H1 (cell line): ENCODE data around the gene LAMA3.

Experiments
- BRCA1 ChIP-seq: IDR thresholded peaks from 2 replicates; pipeline ENCODE4 v1.6.1; 2012; ENCODE audit warnings: low read depth, low read length, improper control_type of control experiment
- EP300 ChIP-seq, 2 experiments: IDR thresholded peaks; 1 replicate in 1 of 2; 2 replicates in 1 of 2; pipeline ENCODE4 v1.6.1; 2011 to 2012; ENCODE audit warnings: low read depth in 2 of 2, low read length in 2 of 2, mild to moderate bottlenecking in 2 of 2, borderline replicate concordance in 1 of 2, inconsistent platforms in 1 of 2, moderate library complexity in 1 of 2
- POLR2A ChIP-seq, 2 experiments: IDR thresholded peaks; 1 replicate in 1 of 2; 2 replicates in 1 of 2; pipeline ENCODE4 v1.6.1; 2011; ENCODE audit warnings: low read depth in 2 of 2, low read length in 2 of 2, mild to moderate bottlenecking in 2 of 2; ENCODE audit errors: control extremely low read depth in 1 of 2
- RFX5 ChIP-seq: IDR thresholded peaks from 2 replicates; pipeline ENCODE4 v1.6.1; 2011; ENCODE audit warnings: low read depth, low read length, improper control_type of control experiment, borderline replicate concordance
- TBP ChIP-seq: IDR thresholded peaks from 2 replicates; pipeline ENCODE4 v1.6.1; 2011; ENCODE audit warnings: low read depth, low read length, improper control_type of control experiment
- TF ChIP-seq, protein P1 (sequence below), 3 experiments: IDR thresholded peaks; 1 replicate in 2 of 3; 2 replicates in 1 of 3; pipeline versions ENCODE4 v1.5.1 to v1.6.1; 2011; ENCODE audit warnings: low read length in 3 of 3, mild to moderate bottlenecking in 3 of 3, inconsistent platforms in 2 of 3, low read depth in 1 of 3, moderate library complexity in 1 of 3; ENCODE audit not compliant: insufficient read depth in 1 of 3; ENCODE audit errors: control extremely low read depth in 1 of 3
- TF ChIP-seq, protein P2 (sequence below): IDR thresholded peaks from 2 replicates; pipeline ENCODE4 v1.6.1; 2012; ENCODE audit warnings: inconsistent platforms

- TF ChIP-seq, protein P1, sequence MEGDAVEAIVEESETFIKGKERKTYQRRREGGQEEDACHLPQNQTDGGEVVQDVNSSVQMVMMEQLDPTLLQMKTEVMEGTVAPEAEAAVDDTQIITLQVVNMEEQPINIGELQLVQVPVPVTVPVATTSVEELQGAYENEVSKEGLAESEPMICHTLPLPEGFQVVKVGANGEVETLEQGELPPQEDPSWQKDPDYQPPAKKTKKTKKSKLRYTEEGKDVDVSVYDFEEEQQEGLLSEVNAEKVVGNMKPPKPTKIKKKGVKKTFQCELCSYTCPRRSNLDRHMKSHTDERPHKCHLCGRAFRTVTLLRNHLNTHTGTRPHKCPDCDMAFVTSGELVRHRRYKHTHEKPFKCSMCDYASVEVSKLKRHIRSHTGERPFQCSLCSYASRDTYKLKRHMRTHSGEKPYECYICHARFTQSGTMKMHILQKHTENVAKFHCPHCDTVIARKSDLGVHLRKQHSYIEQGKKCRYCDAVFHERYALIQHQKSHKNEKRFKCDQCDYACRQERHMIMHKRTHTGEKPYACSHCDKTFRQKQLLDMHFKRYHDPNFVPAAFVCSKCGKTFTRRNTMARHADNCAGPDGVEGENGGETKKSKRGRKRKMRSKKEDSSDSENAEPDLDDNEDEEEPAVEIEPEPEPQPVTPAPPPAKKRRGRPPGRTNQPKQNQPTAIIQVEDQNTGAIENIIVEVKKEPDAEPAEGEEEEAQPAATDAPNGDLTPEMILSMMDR (IDR thresholded peaks at IDR 0.05; ENCODE audit: control extremely low read depth in 1 of 3, insufficient read depth in 1 of 3, low read depth in 1 of 3, low read length in 3 of 3), result no peak
- TF ChIP-seq RFX5 (no peak), POLR2A (IDR thresholded peaks at IDR 0.05; ENCODE audit: control extremely low read depth in 1 of 2, low read depth in 2 of 2, low read length in 2 of 2) (no peak), EP300 (IDR thresholded peaks at IDR 0.05; ENCODE audit: borderline replicate concordance in 1 of 2, low read depth in 2 of 2, low read length in 2 of 2) (no peak), BRCA1 (no peak), TBP (no peak)
- TF ChIP-seq, protein P2, sequence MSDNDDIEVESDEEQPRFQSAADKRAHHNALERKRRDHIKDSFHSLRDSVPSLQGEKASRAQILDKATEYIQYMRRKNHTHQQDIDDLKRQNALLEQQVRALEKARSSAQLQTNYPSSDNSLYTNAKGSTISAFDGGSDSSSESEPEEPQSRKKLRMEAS, result no peak
Measured at GRCh38 chr18:23879966-23880565, 190.8 kb downstream of the LAMA3 start.
